ENCODE data around the gene KRT31. TPM values are rescaled to one million over a fixed set of nuclear protein-coding genes. Genes with fewer than 3 reads are reported as not detected.
"Not testable (repeated sequence)": the region's sequence is repeated elsewhere in the genome, so short reads cannot be mapped to it uniquely, and the experiment has no call there.

The KRT31 gene
- total RNA-seq = not detected

- intact Hi-C loops (cut with micrococcal nuclease) = no loop called here
- CTCF ChIA-PET = no interaction called here
- no peaks in the 10 kb centered on the region for H3K9me3 Mint-ChIP-seq
Observed at GRCh38 chr17:41396996-41397660, at the start of gene KRT31. KRT31 (minus strand) TSS chr17:41397608; CDS start chr17:41397539, 69 bp downstream.

DNA sequence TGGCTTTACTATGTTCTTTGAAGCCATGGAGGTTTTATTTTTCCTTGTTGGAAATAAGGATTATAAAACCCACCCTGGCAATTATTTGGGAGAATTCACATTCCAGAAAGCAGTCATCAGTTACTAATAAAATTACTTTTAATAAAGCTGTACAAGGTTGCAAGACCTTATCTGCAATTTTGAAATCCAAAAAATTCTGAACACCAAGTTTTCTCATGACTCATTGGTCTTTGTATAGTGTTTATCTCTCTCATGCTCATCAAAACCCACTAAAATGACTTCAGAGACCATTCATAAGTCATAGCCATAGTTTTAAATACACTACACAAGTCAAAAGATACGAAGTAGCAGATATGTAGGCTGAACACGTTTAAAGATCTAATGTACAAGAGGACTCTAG lies 49.4 kb upstream of the KRT31 start:
- Mint-ChIP-seq H3K9me3 (no peaks in the 10 kb centered on the region), H3K4me3 (no peak overlapping the region), H3K36me3 (ENCODE audit: low read depth) (no peaks in the 10 kb centered on the region), H3K27me3 (ENCODE audit: low read depth) (no peaks in the 10 kb centered on the region), H3K4me1 (ENCODE audit: low read depth) (no peaks in the 10 kb centered on the region), H3K27ac (no peak overlapping the region)
- DNase-seq = no peak
- intact Hi-C loops (cut with micrococcal nuclease) = no loop called here
- CTCF ChIA-PET = interaction anchor here (1.0 kb wide), 1 partner anchor 11 kb away, joined by 4 read pairs; no protein-coding TSS in a partner anchor

More at GRCh38 chr17:41396996-41397660, at the start of gene KRT31:
- peaks cover 10% of the 10 kb centered on the region for H3K4me1 Mint-ChIP-seq (ENCODE audit: low read depth)
- H3K36me3 Mint-ChIP-seq (ENCODE audit: low read depth) = no peaks in the 10 kb centered on the region
- no peak within 1 kb of the TSS for H3K4me3 Mint-ChIP-seq
- no peaks in the 10 kb centered on the region for H3K27me3 Mint-ChIP-seq (ENCODE audit: low read depth)
- no peak for DNase-seq
- no peak within 1 kb of the TSS for H3K27ac Mint-ChIP-seq

- Mint-ChIP-seq H3K4me1 (ENCODE audit: low read depth) (no peaks in the 10 kb centered on the region), H3K9me3 (no peaks in the 10 kb centered on the region), H3K27ac (no peak overlapping the region), H3K4me3 (no peak overlapping the region), H3K36me3 (ENCODE audit: low read depth) (no peaks in the 10 kb centered on the region), H3K27me3 (ENCODE audit: low read depth) (no peaks in the 10 kb centered on the region)
- no peak for DNase-seq
- CTCF ChIA-PET = no interaction called here
- intact Hi-C loops (cut with micrococcal nuclease) = no loop called here
Observed at GRCh38 chr17:41444640-41445039, 47.2 kb upstream of the KRT31 start.

DNA sequence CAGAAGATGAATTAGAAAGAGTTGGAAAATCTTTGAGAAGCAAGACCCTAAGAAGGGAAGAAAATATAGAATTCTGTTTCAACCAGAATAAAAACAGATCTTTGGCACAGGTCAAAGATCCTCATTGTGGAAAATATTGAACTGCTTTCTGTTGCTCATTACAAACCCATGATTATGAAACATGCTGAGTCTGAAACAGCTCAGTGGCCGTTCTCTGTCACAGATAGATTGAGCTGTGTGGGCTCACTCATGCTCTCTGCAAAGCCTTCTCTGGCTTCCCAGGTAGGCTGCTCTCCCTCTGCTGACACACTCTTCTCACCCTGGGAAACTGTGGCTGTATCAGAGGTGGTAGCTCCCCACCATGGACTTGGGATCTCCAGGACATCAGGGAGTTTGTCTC lies 46.8 kb upstream of the KRT31 start:
- CTCF ChIA-PET = interaction anchor here (1.1 kb wide), 1 partner anchor 219 kb away, joined by 3 read pairs; no protein-coding TSS in a partner anchor
- Mint-ChIP-seq H3K4me3 (no peak overlapping the region), H3K27ac (no peak overlapping the region), H3K36me3 (ENCODE audit: low read depth) (no peaks in the 10 kb centered on the region), H3K27me3 (ENCODE audit: low read depth) (no peaks in the 10 kb centered on the region), H3K9me3 (no peaks in the 10 kb centered on the region), H3K4me1 (ENCODE audit: low read depth) (no peaks in the 10 kb centered on the region)
- intact Hi-C loops (cut with micrococcal nuclease) = no loop called here
- no peak for DNase-seq

DNA sequence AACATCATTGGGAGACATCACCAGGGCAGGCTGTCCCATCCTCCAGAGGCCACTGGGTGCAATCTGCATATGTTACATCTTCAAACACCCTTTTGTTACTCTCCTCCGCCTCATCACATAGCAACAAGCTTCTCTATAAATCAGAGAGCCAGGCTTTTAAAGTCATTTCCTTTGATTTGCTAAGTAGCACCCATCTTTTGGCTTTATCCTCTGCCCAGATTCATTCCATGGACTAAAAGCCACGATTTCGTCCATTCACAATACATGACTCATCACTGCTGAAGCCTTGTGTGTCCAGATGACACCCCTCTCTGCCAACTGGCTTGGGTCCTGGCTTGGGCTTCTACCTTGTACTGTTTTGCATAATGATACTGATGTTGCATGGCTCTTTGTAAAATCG lies 45.3 kb upstream of the KRT31 start:
- no peak for DNase-seq
- H3K4me1 Mint-ChIP-seq (ENCODE audit: low read depth) = no peaks in the 10 kb centered on the region
- H3K4me3 Mint-ChIP-seq = no peak overlapping the region
- H3K36me3 Mint-ChIP-seq (ENCODE audit: low read depth) = no peaks in the 10 kb centered on the region
- no peak overlapping the region for H3K27ac Mint-ChIP-seq
- H3K9me3 Mint-ChIP-seq = no peaks in the 10 kb centered on the region
- H3K27me3 Mint-ChIP-seq (ENCODE audit: low read depth) = no peaks in the 10 kb centered on the region
- CTCF ChIA-PET = no interaction called here
- intact Hi-C loops (cut with micrococcal nuclease) = no loop called here

GRCh38 chr17:41440531-41441033 lies 43.2 kb upstream of the KRT31 start, which contains the start of gene KRT38:
KRT38 (minus strand) TSS chr17:41440983; CDS start chr17:41440921, 62 bp downstream.
- Mint-ChIP-seq H3K9me3 (no peaks in the 10 kb centered on the region), H3K27ac (no peak within 1 kb of the TSS), H3K36me3 (ENCODE audit: low read depth) (no peaks in the 10 kb centered on the region)

GRCh38 chr17:41439375-41439774 lies 42.0 kb upstream of the KRT31 start:
- intact Hi-C loops (cut with micrococcal nuclease) = no loop called here
- Mint-ChIP-seq H3K36me3 (ENCODE audit: low read depth) (no peaks in the 10 kb centered on the region), H3K4me1 (ENCODE audit: low read depth) (peaks cover 3% of the 10 kb centered on the region), H3K27me3 (ENCODE audit: low read depth) (no peaks in the 10 kb centered on the region), H3K27ac (no peak overlapping the region), H3K4me3 (no peak overlapping the region), H3K9me3 (no peaks in the 10 kb centered on the region)
- CTCF ChIA-PET = no interaction called here
- DNase-seq = no peak

More at GRCh38 chr17:41440531-41441033, 43.2 kb upstream of the KRT31 start, which contains the start of gene KRT38:
- CTCF ChIA-PET = no interaction called here
- no peaks in the 10 kb centered on the region for H3K4me1 Mint-ChIP-seq (ENCODE audit: low read depth)
- no peak for DNase-seq
- H3K4me3 Mint-ChIP-seq = no peak within 1 kb of the TSS
- intact Hi-C loops (cut with micrococcal nuclease) = no loop called here
- no peaks in the 10 kb centered on the region for H3K27me3 Mint-ChIP-seq (ENCODE audit: low read depth)

DNA sequence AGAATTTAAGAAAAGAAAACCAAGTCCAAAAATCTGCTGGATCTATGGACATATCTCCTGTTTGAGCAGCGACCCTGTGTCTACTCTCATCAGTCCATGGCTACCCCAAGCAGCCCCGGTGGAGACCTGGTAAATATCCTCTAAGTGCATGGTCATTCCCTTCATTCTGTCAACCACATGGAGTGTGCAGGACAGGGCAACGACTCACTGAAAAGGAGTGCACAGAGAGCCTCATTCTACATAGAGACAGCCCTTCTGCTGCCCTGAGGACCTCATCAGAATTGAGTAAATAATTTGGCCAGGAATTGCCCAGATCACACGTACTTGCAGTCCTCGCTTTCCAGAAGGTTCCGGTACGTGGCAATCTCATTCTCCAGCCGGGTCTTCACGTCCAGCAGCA lies 40.4 kb upstream of the KRT31 start:
- no peak overlapping the region for H3K4me3 Mint-ChIP-seq
- H3K36me3 Mint-ChIP-seq (ENCODE audit: low read depth) = no peaks in the 10 kb centered on the region
- peaks cover 5% of the 10 kb centered on the region for H3K4me1 Mint-ChIP-seq (ENCODE audit: low read depth)
- DNase-seq = no peak
- no peaks in the 10 kb centered on the region for H3K27me3 Mint-ChIP-seq (ENCODE audit: low read depth)
- no peak overlapping the region for H3K27ac Mint-ChIP-seq
- no peaks in the 10 kb centered on the region for H3K9me3 Mint-ChIP-seq
- intact Hi-C loops (cut with micrococcal nuclease) = no loop called here
- CTCF ChIA-PET = no interaction called here

- Mint-ChIP-seq H3K27me3 (ENCODE audit: low read depth) (no peaks in the 10 kb centered on the region), H3K9me3 (no peaks in the 10 kb centered on the region), H3K27ac (no peak overlapping the region), H3K36me3 (ENCODE audit: low read depth) (no peaks in the 10 kb centered on the region), H3K4me3 (no peak overlapping the region), H3K4me1 (ENCODE audit: low read depth) (peaks cover 5% of the 10 kb centered on the region)
- intact Hi-C loops (cut with micrococcal nuclease) = no loop called here
- CTCF ChIA-PET = no interaction called here
- DNase-seq = no peak
Observed at GRCh38 chr17:41437254-41437653, 39.8 kb upstream of the KRT31 start.

GRCh38 chr17:41434415-41434814 lies 37.0 kb upstream of the KRT31 start:
- H3K9me3 Mint-ChIP-seq = no peaks in the 10 kb centered on the region
- CTCF ChIA-PET = interaction anchor here (0.7 to 1.4 kb wide), 2 partner anchors 62 to 84 kb away, joined by 3 read pairs; no protein-coding TSS in a partner anchor
- DNase-seq = no peak
- H3K4me1 Mint-ChIP-seq (ENCODE audit: low read depth) = peaks cover 5% of the 10 kb centered on the region
- no peak overlapping the region for H3K4me3 Mint-ChIP-seq
- intact Hi-C loops (cut with micrococcal nuclease) = no loop called here
- no peaks in the 10 kb centered on the region for H3K27me3 Mint-ChIP-seq (ENCODE audit: low read depth)
- H3K36me3 Mint-ChIP-seq (ENCODE audit: low read depth) = no peaks in the 10 kb centered on the region
- no peak overlapping the region for H3K27ac Mint-ChIP-seq

- no peak overlapping the region for H3K4me3 Mint-ChIP-seq
- CTCF ChIA-PET = interaction anchor here (0.7 to 1.4 kb wide), 2 partner anchors 62 to 84 kb away, joined by 3 read pairs; no protein-coding TSS in a partner anchor
- H3K4me1 Mint-ChIP-seq (ENCODE audit: low read depth) = peaks cover 5% of the 10 kb centered on the region
- intact Hi-C loops (cut with micrococcal nuclease) = no loop called here
- H3K27me3 Mint-ChIP-seq (ENCODE audit: low read depth) = no peaks in the 10 kb centered on the region
- H3K9me3 Mint-ChIP-seq = no peaks in the 10 kb centered on the region
- no peak overlapping the region for H3K27ac Mint-ChIP-seq
- no peak for DNase-seq
- no peaks in the 10 kb centered on the region for H3K36me3 Mint-ChIP-seq (ENCODE audit: low read depth)
Observed at GRCh38 chr17:41434005-41434404, 36.6 kb upstream of the KRT31 start.

- Mint-ChIP-seq H3K27ac (no peak overlapping the region), H3K9me3 (no peaks in the 10 kb centered on the region), H3K36me3 (ENCODE audit: low read depth) (no peaks in the 10 kb centered on the region), H3K4me1 (ENCODE audit: low read depth) (peaks cover 5% of the 10 kb centered on the region), H3K4me3 (no peak overlapping the region), H3K27me3 (ENCODE audit: low read depth) (no peaks in the 10 kb centered on the region)
- CTCF ChIA-PET = interaction anchor here (0.8 kb wide), 1 partner anchor 115 kb away, joined by 3 read pairs; no protein-coding TSS in a partner anchor
- intact Hi-C loops (cut with micrococcal nuclease) = no loop called here
- DNase-seq = no peak
Observed at GRCh38 chr17:41433586-41433985, 36.2 kb upstream of the KRT31 start.

- CTCF ChIA-PET; H3K27me3 Mint-ChIP-seq (ENCODE audit: low read depth); H3K9me3 Mint-ChIP-seq; H3K27ac Mint-ChIP-seq; H3K36me3 Mint-ChIP-seq (ENCODE audit: low read depth); H3K4me3 Mint-ChIP-seq; intact Hi-C loops (cut with micrococcal nuclease); H3K4me1 Mint-ChIP-seq (ENCODE audit: low read depth); DNase-seq: not testable (repeated sequence)
Observed at GRCh38 chr17:41430376-41430775, 33.0 kb upstream of the KRT31 start.
